GM12872 (cell line): Measurements from ENCODE around the gene SNRNP40.

Source experiments
- CTCF ChIP-seq: IDR thresholded peaks from 3 replicates; pipeline ENCODE4 v1.5.1; 2011; ENCODE audit warnings: low read depth, mild to moderate bottlenecking, low read length, moderate library complexity; ENCODE audit not compliant: insufficient read depth

Gene SNRNP40

GRCh38 chr1:31228986-31229385 is 67.6 kb downstream of the SNRNP40 start:
- no peak for TF ChIP-seq CTCF

GRCh38 chr1:31227891-31228568 is 68.6 kb downstream of the SNRNP40 start:
- TF ChIP-seq CTCF, result no peak

GRCh38 chr1:31224068-31224467 is 72.5 kb downstream of the SNRNP40 start:
- TF ChIP-seq CTCF, result no peak

- TF ChIP-seq CTCF, result no peak
Measured at GRCh38 chr1:31222176-31222575, 74.4 kb downstream of the SNRNP40 start.

- TF ChIP-seq CTCF, result no peak
Measured at GRCh38 chr1:31221072-31221471, 75.5 kb downstream of the SNRNP40 start.

- TF ChIP-seq CTCF, result no peak
Measured at GRCh38 chr1:31219489-31219888, 77.1 kb downstream of the SNRNP40 start.

GRCh38 chr1:31218705-31219104 is 77.9 kb downstream of the SNRNP40 start:
- no peak for TF ChIP-seq CTCF

- TF ChIP-seq CTCF, result no peak
Measured at GRCh38 chr1:31216016-31216415, 80.6 kb downstream of the SNRNP40 start.
